H9 (cell line): ENCODE results near the gene ZNF621. TPM values are rescaled to one million over a fixed set of nuclear protein-coding genes. Genes with fewer than 3 reads are reported as not detected.

Source experiments
- DNase-seq: peaks from one replicate; pipeline ENCODE4 v3.0.0-alpha.2; 2017
- H2AFZ ChIP-seq: one replicate; pipeline ENCODE4 v1.6.1; 2013; ENCODE audit warnings: mild to moderate bottlenecking, low read length, control low read depth, moderate library complexity
- H2AK5ac ChIP-seq: 2 replicates; pipeline ENCODE4 v1.6.1; 2013; ENCODE audit warnings: low read length, control low read depth, mixed read lengths; ENCODE audit not compliant: insufficient read length
- H2BK120ac ChIP-seq: one replicate; pipeline ENCODE4 v1.6.1; 2013; ENCODE audit warnings: low read depth, mild to moderate bottlenecking, low read length, control low read depth, inconsistent platforms; ENCODE audit not compliant: poor library complexity, severe bottlenecking
- H2BK12ac ChIP-seq: 2 replicates; pipeline ENCODE4 v1.6.1; 2013; ENCODE audit warnings: low read length, control low read depth, mixed read lengths, low read depth; ENCODE audit not compliant: insufficient read length
- H2BK15ac ChIP-seq: 2 replicates; pipeline ENCODE4 v1.6.1; 2013; ENCODE audit warnings: low read depth, low read length, control low read depth
- H2BK20ac ChIP-seq: one replicate; pipeline ENCODE4 v1.6.1; 2013; ENCODE audit warnings: low read depth, mild to moderate bottlenecking, low read length, control low read depth, inconsistent platforms; ENCODE audit not compliant: poor library complexity, severe bottlenecking
- H2BK5ac ChIP-seq: 2 replicates; pipeline ENCODE4 v1.6.1; 2013; ENCODE audit warnings: low read length, control low read depth, mixed read lengths; ENCODE audit not compliant: insufficient read length
- H3K14ac ChIP-seq: 2 replicates; pipeline ENCODE4 v1.6.1; 2013; ENCODE audit warnings: low read length, control low read depth; ENCODE audit not compliant: insufficient read depth
- H3K18ac ChIP-seq: 2 replicates; pipeline ENCODE4 v1.6.1; 2013; ENCODE audit warnings: low read depth, mild to moderate bottlenecking, mixed read lengths, low read length, control low read depth; ENCODE audit not compliant: insufficient read length
- H3K23ac ChIP-seq: 2 replicates; pipeline ENCODE4 v1.6.1; 2013; ENCODE audit warnings: low read length, control low read depth, mixed read lengths, low read depth; ENCODE audit not compliant: insufficient read length
- H3K23me2 ChIP-seq: 2 replicates; pipeline ENCODE4 v1.6.1; 2013; ENCODE audit warnings: low read depth, mild to moderate bottlenecking, mixed read lengths, low read length, control low read depth; ENCODE audit not compliant: insufficient read length, poor library complexity, severe bottlenecking
- H3K27ac ChIP-seq: 2 replicates; pipeline ENCODE4 v1.5.1; 2013; ENCODE audit warnings: low read length, control low read depth, mixed read lengths, low read depth; ENCODE audit not compliant: insufficient read length
- H3K27me3 ChIP-seq: 2 replicates; pipeline ENCODE4 v1.6.1; 2013; ENCODE audit warnings: low read length, control low read depth, inconsistent platforms; ENCODE audit not compliant: insufficient read depth
- H3K4ac ChIP-seq: 2 replicates; pipeline ENCODE4 v1.6.1; 2013; ENCODE audit warnings: low read depth, mild to moderate bottlenecking, control low read depth, inconsistent platforms, low read length, moderate library complexity
- H3K4me1 ChIP-seq: 2 replicates; pipeline ENCODE4 v1.6.1; 2013; ENCODE audit warnings: low read length, control low read depth, inconsistent platforms; ENCODE audit not compliant: insufficient read depth
- H3K4me2 ChIP-seq: 2 replicates; pipeline ENCODE4 v1.6.1; 2013; ENCODE audit warnings: low read length, control low read depth, mixed read lengths; ENCODE audit not compliant: insufficient read length, insufficient read depth
- H3K56ac ChIP-seq: 2 replicates; pipeline ENCODE4 v1.6.1; 2013; ENCODE audit warnings: low read depth, mild to moderate bottlenecking, mixed read lengths, low read length, control low read depth; ENCODE audit not compliant: insufficient read length
- H3K79me1 ChIP-seq: 2 replicates; pipeline ENCODE4 v1.6.1; 2013; ENCODE audit warnings: low read depth, mild to moderate bottlenecking, moderate library complexity, low read length, control low read depth, inconsistent platforms; ENCODE audit not compliant: insufficient read depth, poor library complexity, severe bottlenecking
- H3K79me2 ChIP-seq: 2 replicates; pipeline ENCODE4 v1.6.1; 2013; ENCODE audit warnings: low read length, control low read depth, inconsistent platforms; ENCODE audit not compliant: insufficient read depth
- H3K9ac ChIP-seq: 2 replicates; pipeline ENCODE4 v1.6.1; 2013; ENCODE audit warnings: low read length, control low read depth, mixed read lengths; ENCODE audit not compliant: insufficient read length; ENCODE audit errors: extremely low read depth
- H3K9me3 ChIP-seq: one replicate; pipeline ENCODE4 v1.6.1; 2013; ENCODE audit warnings: low read depth, low read length, inconsistent platforms; ENCODE audit not compliant: control insufficient read depth
- H3T11ph ChIP-seq: one replicate; pipeline ENCODE4 v1.6.1; 2013; ENCODE audit warnings: mild to moderate bottlenecking, low read length, control low read depth, inconsistent platforms
- H4K20me1 ChIP-seq: one replicate; pipeline ENCODE4 v1.6.1; 2013; ENCODE audit not compliant: control insufficient read depth, insufficient read length, insufficient read depth
- H4K5ac ChIP-seq: 2 replicates; pipeline ENCODE4 v1.6.1; 2013; ENCODE audit warnings: low read depth, mild to moderate bottlenecking, mixed read lengths, low read length, control low read depth; ENCODE audit not compliant: insufficient read length
- H4K8ac ChIP-seq: replicated peaks from 2 replicates; pipeline ENCODE4 v1.6.1; 2013; ENCODE audit warnings: low read length, control low read depth, mixed read lengths, low read depth; ENCODE audit not compliant: insufficient read length
- H4K91ac ChIP-seq: 2 replicates; pipeline ENCODE4 v1.6.1; 2013; ENCODE audit warnings: low read depth, mild to moderate bottlenecking, moderate library complexity, mixed read lengths, low read length, control low read depth; ENCODE audit not compliant: insufficient read length
- H3K27ac Mint-ChIP-seq, 3 experiments: 2 replicates in 2 of 3; 3 replicates in 1 of 3; pipeline ENCODE4 v1.8.0; 2020 to 2021; ENCODE audit warnings: mixed read lengths in 3 of 3, mild to moderate bottlenecking in 1 of 3, moderate library complexity in 1 of 3
- H3K27me3 Mint-ChIP-seq: 2 replicates; pipeline ENCODE4 v1.8.0; 2021; ENCODE audit warnings: low read depth, mild to moderate bottlenecking, moderate library complexity, mixed read lengths
- H3K36me3 Mint-ChIP-seq, 3 experiments: 2 replicates in 2 of 3; 3 replicates in 1 of 3; pipeline ENCODE4 v1.8.0; 2020 to 2021; ENCODE audit warnings: low read depth in 3 of 3, mixed read lengths in 3 of 3; ENCODE audit not compliant: insufficient read depth in 1 of 3
- H3K4me1 Mint-ChIP-seq, 2 experiments: 2 replicates each; pipeline ENCODE4 v1.8.0; 2020; ENCODE audit warnings: mixed read lengths in 2 of 2
- H3K4me3 Mint-ChIP-seq, 2 experiments: 2 replicates in 1 of 2; 3 replicates in 1 of 2; pipeline ENCODE4 v1.8.0; 2020 to 2021; ENCODE audit warnings: mild to moderate bottlenecking in 2 of 2, mixed read lengths in 2 of 2, moderate library complexity in 1 of 2
- H3K9me3 Mint-ChIP-seq, 2 experiments: 2 replicates in 1 of 2; 3 replicates in 1 of 2; pipeline ENCODE4 v1.8.0; 2020; ENCODE audit warnings: mild to moderate bottlenecking in 2 of 2, mixed read lengths in 2 of 2, moderate library complexity in 1 of 2
- CTCF ChIP-seq: fragments of 200-600 bp; sonication (generic); conservative IDR thresholded peaks from 3 replicates; pipeline ENCODE4 v1.8.0; 2021; ENCODE audit warnings: antibody characterized with exemption, mild to moderate bottlenecking
- WGBS: extraction: QIAGEN DNeasy Blood & Tissue Kit; methylation state at CpG from one replicate; pipeline ENCODE4 v1.1.7; 2013; ENCODE audit warnings: missing lambda C conversion rate, low lambda C conversion rate, mixed read lengths; ENCODE audit not compliant: insufficient read length; ENCODE audit errors: extremely low coverage; 5-methylcytosine and 5-hydroxymethylcytosine counted together
- total RNA-seq: library from RNA; stranded (reverse); gene quantifications from 2 replicates; pipeline ENCODE4 v1.2.1, GENCODE V29; 2021

ZNF621 gene
- total RNA-seq, 1 experiment from 2014 or later = 23.8 TPM

DNA sequence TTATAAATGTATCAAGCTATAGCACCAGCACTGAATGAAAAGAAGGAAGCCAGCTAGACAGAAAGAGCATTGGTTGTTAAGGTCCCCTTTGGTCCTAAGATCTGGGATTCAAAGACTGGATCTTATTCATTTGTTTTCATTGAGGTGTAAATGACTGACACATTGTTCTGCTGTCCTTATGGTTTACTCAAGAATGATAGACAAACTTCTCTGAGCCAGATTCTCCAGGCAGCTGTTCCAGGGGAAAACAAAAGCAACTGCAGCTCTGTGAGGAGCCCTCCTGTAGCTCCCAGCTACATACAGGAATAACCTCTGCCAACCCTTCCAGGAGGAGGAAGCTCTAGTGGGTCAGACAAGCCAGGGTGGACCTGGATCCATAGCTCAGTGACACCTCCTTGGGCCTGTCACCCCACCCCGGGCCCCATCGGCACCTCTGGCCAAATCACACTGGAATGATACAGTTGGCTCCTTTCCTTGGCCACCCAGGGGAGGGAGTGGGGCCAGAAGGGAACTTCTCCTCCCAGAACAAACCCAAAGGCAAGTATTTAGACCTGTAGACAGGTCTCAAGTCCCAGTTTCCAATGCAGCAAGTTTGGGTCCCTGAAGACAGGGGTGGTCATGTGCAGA lies 57.8 kb downstream of the ZNF621 start:
- H2BK12ac ChIP-seq = no peak overlapping the region
- H3K9me3 Mint-ChIP-seq = no peaks in the 10 kb centered on the region; a peak in 1 of 5 replicates

More for the DNA sequence above, 57.8 kb downstream of the ZNF621 start:
- no peaks in the 10 kb centered on the region for H3K79me2 ChIP-seq
- H3K56ac ChIP-seq = no peak overlapping the region
- peaks cover 2% of the 10 kb centered on the region; the same call in 1 of the 2 replicates for H3K4me1 ChIP-seq
- no peak for DNase-seq
- H2BK5ac ChIP-seq = no peak overlapping the region
- Mint-ChIP-seq H3K27me3 (peaks cover 4% of the 10 kb centered on the region; the same call in 1 of the 2 replicates), H3K4me3 (no peak overlapping the region), H3K4me1 (peaks cover 30 to 33% of the 10 kb centered on the region in 2 experiments), H3K36me3 (no peaks in the 10 kb centered on the region; a peak in 2 of 7 replicates), H3K27ac (no peak overlapping the region; a peak in 2 of 7 replicates)
- no peaks in the 10 kb centered on the region for H3K27me3 ChIP-seq
- H3K23me2 ChIP-seq = no peaks in the 10 kb centered on the region
- H3K9ac ChIP-seq = no peak overlapping the region
- no peaks in the 10 kb centered on the region for H3K79me1 ChIP-seq
- H2AFZ ChIP-seq = no peak overlapping the region
- H3K27ac ChIP-seq = no peak overlapping the region
- no peak overlapping the region for H3K4ac ChIP-seq
- no peak overlapping the region for H3K18ac ChIP-seq
- H2AK5ac ChIP-seq = no peak overlapping the region
- no peak overlapping the region for H3T11ph ChIP-seq
- no peak for TF ChIP-seq CTCF
- H2BK20ac ChIP-seq = no peak overlapping the region
- no peak overlapping the region for H2BK15ac ChIP-seq
- no peak overlapping the region for H3K23ac ChIP-seq
- no peak overlapping the region for H3K4me2 ChIP-seq
- H3K14ac ChIP-seq = no peak overlapping the region
- no peak overlapping the region for H2BK120ac ChIP-seq
- no CpG with 5 or more reads among the region's 2 CpGs for WGBS
- no peak overlapping the region for H4K5ac ChIP-seq
- no peaks in the 10 kb centered on the region for H4K20me1 ChIP-seq
- no peak overlapping the region for H4K91ac ChIP-seq
- H4K8ac ChIP-seq = no peak overlapping the region
- H3K9me3 ChIP-seq = no peaks in the 10 kb centered on the region
